Caco-2 (cell line): Measurements from ENCODE around the gene ATF7IP. TPM values are rescaled to one million over a fixed set of nuclear protein-coding genes. Genes with fewer than 3 reads are reported as not detected.

Experiments
- BruUV-seq: library from RNA; stranded (reverse); fragments of 400-500 nt; replicated peaks from 2 replicates; lab custom pipeline; 2021; lab: Mats Ljungman, UMichigan
- CTCF ChIA-PET: fragments of 300-600 bp; sonication (Branson Sonifier 250); formaldehyde crosslinking; loops from one replicate; lab custom pipeline; 2022; ENCODE audit warnings: antibody characterized with exemption; lab: Charles Lee
- POLR2A ChIA-PET: fragments of 300-600 bp; sonication (Branson Sonifier 250); formaldehyde crosslinking; loops from one replicate; lab custom pipeline; 2022; ENCODE audit warnings: antibody characterized with exemption; lab: Charles Lee
- DNase-seq, 2 experiments: peaks; one replicate each; pipeline versions ENCODE4 v3.0.0 to v3.0.0-alpha.2; 2020 to 2022
- H3K27me3 ChIP-seq: replicated peaks from 2 replicates; pipeline ENCODE4 v1.6.0; 2011; ENCODE audit warnings: low read length; ENCODE audit not compliant: control insufficient read depth, insufficient read depth
- H3K36me3 ChIP-seq: 2 replicates; pipeline ENCODE4 v1.5.1; 2011; ENCODE audit warnings: low read length; ENCODE audit not compliant: control insufficient read depth, insufficient read depth
- H3K4me1 ChIP-seq: fragments of 250-450 bp; sonication (Bioruptor Pico); 2 replicates; pipeline ENCODE4 v1.5.1; 2020; ENCODE audit warnings: mild to moderate bottlenecking
- H3K4me3 ChIP-seq: 2 replicates; pipeline ENCODE4 v1.5.1; 2011; ENCODE audit warnings: low read depth, mild to moderate bottlenecking, control low read depth, low read length
- H3K9me3 ChIP-seq: fragments of 250-450 bp; sonication (Bioruptor Pico); 2 replicates; pipeline ENCODE4 v1.5.1; 2020; ENCODE audit warnings: mild to moderate bottlenecking, moderate library complexity
- H3K27ac Mint-ChIP-seq: one replicate; pipeline ENCODE4 v1.8.0; 2022; ENCODE audit warnings: mixed read lengths; ENCODE audit not compliant: unreplicated experiment
- H3K27me3 Mint-ChIP-seq: one replicate; pipeline ENCODE4 v1.8.0; 2022; ENCODE audit warnings: mixed read lengths; ENCODE audit not compliant: insufficient read depth, unreplicated experiment
- H3K36me3 Mint-ChIP-seq: one replicate; pipeline ENCODE4 v1.8.0; 2022; ENCODE audit warnings: mild to moderate bottlenecking, mixed read lengths; ENCODE audit not compliant: insufficient read depth, unreplicated experiment
- H3K4me1 Mint-ChIP-seq: one replicate; pipeline ENCODE4 v1.8.0; 2022; ENCODE audit warnings: low read depth, mixed read lengths; ENCODE audit not compliant: unreplicated experiment
- H3K4me3 Mint-ChIP-seq: one replicate; pipeline ENCODE4 v1.8.0; 2022; ENCODE audit warnings: mild to moderate bottlenecking, moderate library complexity, mixed read lengths; ENCODE audit not compliant: unreplicated experiment
- H3K9me3 Mint-ChIP-seq: one replicate; pipeline ENCODE4 v1.8.0; 2022; ENCODE audit warnings: mixed read lengths; ENCODE audit not compliant: unreplicated experiment
- intact Hi-C: fragments of 100-400 bp; cut with micrococcal nuclease; formaldehyde crosslinking; loops from one replicate; pipeline ENCODE4 v1.10.0; 2022; ENCODE audit not compliant: unreplicated experiment
- total RNA-seq: library from RNA; stranded (reverse); gene quantifications from 2 replicates; pipeline ENCODE4 v1.2.3, GENCODE V29; 2022
- TF ChIP-seq, protein P1 (sequence below), 2 experiments: fragments of 200-600 bp in 1 of 2; IDR thresholded peaks; 1 replicate in 1 of 2; 2 replicates in 1 of 2; pipeline versions ENCODE4 v1.5.1 to v1.8.0; 2011 to 2022; ENCODE audit warnings: antibody characterized with exemption in 1 of 2, control low read depth in 1 of 2, inconsistent platforms in 1 of 2, low read depth in 1 of 2, low read length in 1 of 2, mild to moderate bottlenecking in 1 of 2, moderate library complexity in 1 of 2; ENCODE audit not compliant: insufficient read depth in 1 of 2, severe bottlenecking in 1 of 2, unreplicated experiment in 1 of 2

The ATF7IP gene
- total RNA-seq, 1 experiment from 2014 or later = 107 TPM

DNA sequence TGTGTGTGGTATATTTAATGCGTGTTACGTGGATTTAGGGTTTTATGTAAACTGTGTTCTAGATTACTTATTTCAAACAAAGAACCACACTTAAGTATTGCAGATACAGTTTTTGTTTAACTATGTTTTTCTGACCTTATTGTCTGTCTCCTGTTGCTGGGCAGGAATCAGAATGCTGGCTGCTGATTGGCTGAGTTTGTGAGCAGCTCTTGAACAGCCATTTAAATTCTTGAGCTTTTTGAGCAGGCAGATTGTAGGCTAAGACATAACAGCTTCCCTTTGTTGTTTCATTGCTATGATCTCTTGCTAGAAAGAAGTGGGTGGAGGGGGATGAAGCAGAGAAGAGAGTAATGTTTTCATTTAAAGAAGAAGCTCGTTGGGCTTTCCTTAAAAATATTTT, 52.2 kb downstream of the ATF7IP start:
- peaks cover 26% of the 10 kb centered on the region for H3K36me3 Mint-ChIP-seq
- H3K27ac Mint-ChIP-seq = no peak overlapping the region
- TF ChIP-seq, protein P1, sequence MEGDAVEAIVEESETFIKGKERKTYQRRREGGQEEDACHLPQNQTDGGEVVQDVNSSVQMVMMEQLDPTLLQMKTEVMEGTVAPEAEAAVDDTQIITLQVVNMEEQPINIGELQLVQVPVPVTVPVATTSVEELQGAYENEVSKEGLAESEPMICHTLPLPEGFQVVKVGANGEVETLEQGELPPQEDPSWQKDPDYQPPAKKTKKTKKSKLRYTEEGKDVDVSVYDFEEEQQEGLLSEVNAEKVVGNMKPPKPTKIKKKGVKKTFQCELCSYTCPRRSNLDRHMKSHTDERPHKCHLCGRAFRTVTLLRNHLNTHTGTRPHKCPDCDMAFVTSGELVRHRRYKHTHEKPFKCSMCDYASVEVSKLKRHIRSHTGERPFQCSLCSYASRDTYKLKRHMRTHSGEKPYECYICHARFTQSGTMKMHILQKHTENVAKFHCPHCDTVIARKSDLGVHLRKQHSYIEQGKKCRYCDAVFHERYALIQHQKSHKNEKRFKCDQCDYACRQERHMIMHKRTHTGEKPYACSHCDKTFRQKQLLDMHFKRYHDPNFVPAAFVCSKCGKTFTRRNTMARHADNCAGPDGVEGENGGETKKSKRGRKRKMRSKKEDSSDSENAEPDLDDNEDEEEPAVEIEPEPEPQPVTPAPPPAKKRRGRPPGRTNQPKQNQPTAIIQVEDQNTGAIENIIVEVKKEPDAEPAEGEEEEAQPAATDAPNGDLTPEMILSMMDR (IDR thresholded peaks at IDR 0.05; ENCODE audit: insufficient read depth in 1 of 2, low read depth in 1 of 2, low read length in 1 of 2, severe bottlenecking in 1 of 2, unreplicated experiment in 1 of 2) = no peak
- Histone ChIP-seq H3K36me3 (no peaks in the 10 kb centered on the region), H3K4me3 (no peak overlapping the region), H3K9me3 (no peaks in the 10 kb centered on the region), H3K4me1 (peaks cover 15% of the 10 kb centered on the region; the same call in 1 of the 2 replicates), H3K27me3 (no peaks in the 10 kb centered on the region)
- H3K4me1 Mint-ChIP-seq = peaks cover 13% of the 10 kb centered on the region
- no TSS peak for BruUV-seq
- peak; percentile 76 to 85 for DNase-seq
- POLR2A ChIA-PET = interaction anchor here (1.2 kb wide), 1 partner anchor 52 kb away, joined by 8 read pairs; the partner anchor contains the start of gene ATF7IP
- H3K4me3 Mint-ChIP-seq = peak overlapping the region; percentile 14
- intact Hi-C loops = loop anchor here (1.0 to 2.0 kb wide), 3 partner anchors 33 to 231 kb away; no protein-coding TSS in a partner anchor
- CTCF ChIA-PET = interaction anchor here (0.6 kb wide), 3 partner anchors 52 to 180 kb away, joined by 3 to 4 read pairs (median 3); partner anchors contain the start of gene ATF7IP
- no peaks in the 10 kb centered on the region for H3K27me3 Mint-ChIP-seq
- H3K9me3 Mint-ChIP-seq = peaks cover 11% of the 10 kb centered on the region

DNA sequence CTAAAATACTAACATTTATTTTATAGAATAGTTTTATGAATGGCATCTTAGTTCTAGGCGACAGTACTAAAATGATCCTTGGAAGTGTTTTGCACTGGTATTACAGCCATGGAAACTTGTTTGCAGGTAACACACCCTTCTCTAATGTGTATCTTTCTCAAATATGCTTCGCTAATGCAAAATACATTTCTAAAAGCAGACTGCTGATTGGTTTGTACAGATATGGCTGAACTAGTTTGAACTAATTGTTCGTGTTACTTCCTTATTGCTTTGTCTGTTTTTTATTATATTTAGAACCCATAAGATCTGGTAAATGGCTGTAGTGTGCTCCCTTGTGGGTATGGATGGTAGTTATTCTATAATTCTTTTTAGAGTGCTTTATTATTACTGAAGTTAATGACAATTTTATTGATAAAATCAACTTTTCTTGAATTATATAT, 53.0 kb downstream of the ATF7IP start:
- Mint-ChIP-seq H3K27me3 (no peaks in the 10 kb centered on the region), H3K27ac (no peak overlapping the region), H3K4me1 (peaks cover 13% of the 10 kb centered on the region), H3K9me3 (peaks cover 11% of the 10 kb centered on the region), H3K4me3 (no peak overlapping the region), H3K36me3 (peaks cover 28% of the 10 kb centered on the region)
- TF ChIP-seq, protein P1 (IDR thresholded peaks at IDR 0.05; ENCODE audit: insufficient read depth in 1 of 2, low read depth in 1 of 2, low read length in 1 of 2, severe bottlenecking in 1 of 2, unreplicated experiment in 1 of 2) = peak in 1 of 2 experiments; percentile 39
- Histone ChIP-seq H3K4me1 (peaks cover 15% of the 10 kb centered on the region; the same call in 1 of the 2 replicates), H3K9me3 (no peaks in the 10 kb centered on the region), H3K36me3 (no peaks in the 10 kb centered on the region), H3K27me3 (no peaks in the 10 kb centered on the region), H3K4me3 (no peak overlapping the region)
- DNase-seq = no peak
- no TSS peak for BruUV-seq
- CTCF ChIA-PET = no interaction called here
- intact Hi-C loops = loop anchor here (1.0 kb wide), 1 partner anchor 232 kb away; no protein-coding TSS in a partner anchor
- POLR2A ChIA-PET = interaction anchor here (1.2 kb wide), 1 partner anchor 53 kb away, joined by 8 read pairs; the partner anchor contains the start of gene ATF7IP

DNA sequence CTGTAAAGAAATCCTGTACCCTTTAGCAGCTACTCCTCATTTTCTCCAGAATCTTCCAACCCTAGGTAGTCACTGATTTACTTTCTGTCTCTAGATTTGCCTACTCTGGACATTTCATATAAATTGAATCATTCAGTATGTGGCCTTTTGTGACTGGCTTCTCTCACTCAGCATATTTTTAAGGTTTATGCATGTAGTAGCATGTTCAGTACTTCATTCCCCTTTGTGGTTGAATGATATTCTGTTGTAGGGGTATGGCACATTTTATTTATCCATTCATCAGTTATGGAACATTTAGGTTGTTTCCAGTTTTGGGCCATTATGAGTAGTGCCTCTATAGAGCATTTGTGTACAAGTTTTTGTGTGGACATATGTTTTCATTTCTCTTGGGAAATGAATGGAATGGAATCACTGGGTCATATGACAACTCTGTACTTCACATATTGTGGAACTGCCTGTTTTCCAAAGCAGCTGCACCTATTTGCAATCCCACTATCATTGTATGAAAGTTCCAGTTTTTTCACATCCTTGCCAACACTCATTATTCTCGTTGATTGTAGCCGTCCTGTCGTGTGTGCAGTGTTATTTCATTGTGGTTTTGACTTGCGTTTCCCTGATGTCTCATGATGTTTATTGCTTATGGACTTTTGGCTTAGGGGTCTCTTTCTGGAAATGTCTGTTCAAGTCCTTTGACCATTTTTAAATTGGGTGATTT, 57.2 kb downstream of the ATF7IP start:
- intact Hi-C loops = no loop called here
- Mint-ChIP-seq H3K9me3 (peaks cover 11% of the 10 kb centered on the region), H3K27ac (no peak overlapping the region), H3K4me1 (peaks cover 5% of the 10 kb centered on the region), H3K4me3 (no peak overlapping the region), H3K36me3 (peaks cover 58% of the 10 kb centered on the region), H3K27me3 (no peaks in the 10 kb centered on the region)
- ChIA-PET CTCF (no interaction called here), POLR2A (no interaction called here)
- no peak for DNase-seq
- no peak overlapping the region for H3K4me3 ChIP-seq
- 0 out of 2 replicates have a peak, but pooled peaks cover 8% of the 10 kb centered on the region for H3K4me1 ChIP-seq
- peaks cover 5% of the 10 kb centered on the region for H3K36me3 ChIP-seq
- TF ChIP-seq, protein P1 (IDR thresholded peaks at IDR 0.05; ENCODE audit: insufficient read depth in 1 of 2, low read depth in 1 of 2, low read length in 1 of 2, severe bottlenecking in 1 of 2, unreplicated experiment in 1 of 2) = no peak
- no TSS peak for BruUV-seq
- no peaks in the 10 kb centered on the region for H3K27me3 ChIP-seq
- H3K9me3 ChIP-seq = no peaks in the 10 kb centered on the region
